Glutamatergic neuron (in vitro differentiated cells): ENCODE measurements around the gene DEPDC1B. TPM values are rescaled to one million over a fixed set of nuclear protein-coding genes. Genes with fewer than 3 reads are reported as not detected.
"Not testable (repeated sequence)": the region's sequence is repeated elsewhere in the genome, so short reads cannot be mapped to it uniquely, and the experiment has no call there.

Experiments used
- DNase-seq: peaks from one replicate; pipeline ENCODE4 v3.0.0; 2022
- H3K27ac Mint-ChIP-seq: one replicate; pipeline ENCODE4 v1.8.0; 2020; ENCODE audit warnings: mild to moderate bottlenecking, mixed read lengths, inconsistent platforms; ENCODE audit not compliant: unreplicated experiment
- H3K27me3 Mint-ChIP-seq: one replicate; pipeline ENCODE4 v1.8.0; 2020; ENCODE audit warnings: mild to moderate bottlenecking, moderate library complexity, mixed read lengths, inconsistent platforms; ENCODE audit not compliant: unreplicated experiment
- H3K36me3 Mint-ChIP-seq: one replicate; pipeline ENCODE4 v1.8.0; 2020; ENCODE audit warnings: mild to moderate bottlenecking, mixed read lengths, inconsistent platforms; ENCODE audit not compliant: unreplicated experiment
- H3K4me1 Mint-ChIP-seq: one replicate; pipeline ENCODE4 v1.8.0; 2020; ENCODE audit warnings: mild to moderate bottlenecking, low read depth, mixed read lengths, inconsistent platforms; ENCODE audit not compliant: unreplicated experiment
- H3K4me3 Mint-ChIP-seq: one replicate; pipeline ENCODE4 v1.8.0; 2020; ENCODE audit warnings: mild to moderate bottlenecking, mixed read lengths, inconsistent platforms; ENCODE audit not compliant: unreplicated experiment
- H3K9me3 Mint-ChIP-seq: one replicate; pipeline ENCODE4 v1.8.0; 2020; ENCODE audit warnings: mild to moderate bottlenecking, moderate library complexity, mixed read lengths, inconsistent platforms; ENCODE audit not compliant: unreplicated experiment
- total RNA-seq: library from RNA; stranded (reverse); fragmentation: NEBNext Ultra II Directional; extraction: Animal tissue kit (Norgen Biotek cat#: 25700); gene quantifications from one replicate; pipeline ENCODE4 v1.2.1, GENCODE V29; 2021; ENCODE audit not compliant: unreplicated experiment
- TF ChIP-seq, protein P1 (sequence below): fragments of 200-600 bp; sonication (generic); IDR thresholded peaks from one replicate; pipeline ENCODE4 v1.5.0; 2021; ENCODE audit not compliant: partially characterized antibody, unreplicated experiment

The DEPDC1B gene
- total RNA-seq, 1 donor from 2014 or later = 8.2 TPM

DNA sequence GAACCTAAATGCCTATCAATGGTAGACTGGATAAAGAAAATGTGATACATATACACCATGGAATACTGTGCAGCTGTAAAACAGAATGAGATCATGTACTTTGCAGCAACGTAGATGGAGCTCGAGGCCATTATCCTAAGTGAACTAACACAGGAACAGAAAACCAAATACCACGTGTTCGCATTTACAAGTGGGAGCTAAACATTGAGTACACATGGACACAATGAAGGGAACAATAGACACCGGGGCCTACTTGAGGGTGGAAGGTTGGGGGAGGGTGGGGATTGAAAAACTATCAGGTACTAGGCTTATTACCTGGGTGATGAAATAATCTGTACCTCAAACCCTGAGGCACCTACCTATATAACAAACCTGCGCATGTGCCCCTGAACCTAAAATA is 22.4 kb upstream of the DEPDC1B start:
- H3K36me3 Mint-ChIP-seq = no peaks in the 10 kb centered on the region
- no peak overlapping the region for H3K4me3 Mint-ChIP-seq
- H3K9me3 Mint-ChIP-seq = no peaks in the 10 kb centered on the region
- DNase-seq = no peak
- H3K4me1 Mint-ChIP-seq = no peaks in the 10 kb centered on the region
- H3K27ac Mint-ChIP-seq = no peak overlapping the region
- no peaks in the 10 kb centered on the region for H3K27me3 Mint-ChIP-seq
- TF ChIP-seq, protein P1, sequence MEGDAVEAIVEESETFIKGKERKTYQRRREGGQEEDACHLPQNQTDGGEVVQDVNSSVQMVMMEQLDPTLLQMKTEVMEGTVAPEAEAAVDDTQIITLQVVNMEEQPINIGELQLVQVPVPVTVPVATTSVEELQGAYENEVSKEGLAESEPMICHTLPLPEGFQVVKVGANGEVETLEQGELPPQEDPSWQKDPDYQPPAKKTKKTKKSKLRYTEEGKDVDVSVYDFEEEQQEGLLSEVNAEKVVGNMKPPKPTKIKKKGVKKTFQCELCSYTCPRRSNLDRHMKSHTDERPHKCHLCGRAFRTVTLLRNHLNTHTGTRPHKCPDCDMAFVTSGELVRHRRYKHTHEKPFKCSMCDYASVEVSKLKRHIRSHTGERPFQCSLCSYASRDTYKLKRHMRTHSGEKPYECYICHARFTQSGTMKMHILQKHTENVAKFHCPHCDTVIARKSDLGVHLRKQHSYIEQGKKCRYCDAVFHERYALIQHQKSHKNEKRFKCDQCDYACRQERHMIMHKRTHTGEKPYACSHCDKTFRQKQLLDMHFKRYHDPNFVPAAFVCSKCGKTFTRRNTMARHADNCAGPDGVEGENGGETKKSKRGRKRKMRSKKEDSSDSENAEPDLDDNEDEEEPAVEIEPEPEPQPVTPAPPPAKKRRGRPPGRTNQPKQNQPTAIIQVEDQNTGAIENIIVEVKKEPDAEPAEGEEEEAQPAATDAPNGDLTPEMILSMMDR = no peak

DNA sequence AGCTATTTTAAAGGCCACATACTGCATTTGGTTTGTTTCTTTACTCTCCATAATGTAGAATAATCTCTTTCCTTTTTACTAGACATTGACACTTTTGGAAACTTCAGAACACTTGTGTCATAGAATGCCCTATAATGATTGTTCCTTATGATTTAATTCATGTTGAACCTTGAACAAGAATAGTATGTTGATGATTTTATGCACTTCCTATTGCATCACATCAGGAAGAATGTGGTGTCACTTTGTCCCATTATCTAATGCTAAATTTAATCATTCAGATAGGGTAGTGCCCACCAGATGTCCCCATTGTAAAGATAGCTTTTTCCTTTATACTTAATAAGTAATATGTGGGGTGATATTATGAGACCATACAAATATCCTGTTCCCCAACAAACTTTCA is 19.4 kb upstream of the DEPDC1B start:
- no peaks in the 10 kb centered on the region for H3K27me3 Mint-ChIP-seq
- DNase-seq = no peak
- no peak overlapping the region for H3K27ac Mint-ChIP-seq
- no peaks in the 10 kb centered on the region for H3K4me1 Mint-ChIP-seq
- TF ChIP-seq, protein P1 = no peak
- peaks cover 2% of the 10 kb centered on the region for H3K36me3 Mint-ChIP-seq
- peaks cover 5% of the 10 kb centered on the region for H3K9me3 Mint-ChIP-seq
- no peak overlapping the region for H3K4me3 Mint-ChIP-seq

DNA sequence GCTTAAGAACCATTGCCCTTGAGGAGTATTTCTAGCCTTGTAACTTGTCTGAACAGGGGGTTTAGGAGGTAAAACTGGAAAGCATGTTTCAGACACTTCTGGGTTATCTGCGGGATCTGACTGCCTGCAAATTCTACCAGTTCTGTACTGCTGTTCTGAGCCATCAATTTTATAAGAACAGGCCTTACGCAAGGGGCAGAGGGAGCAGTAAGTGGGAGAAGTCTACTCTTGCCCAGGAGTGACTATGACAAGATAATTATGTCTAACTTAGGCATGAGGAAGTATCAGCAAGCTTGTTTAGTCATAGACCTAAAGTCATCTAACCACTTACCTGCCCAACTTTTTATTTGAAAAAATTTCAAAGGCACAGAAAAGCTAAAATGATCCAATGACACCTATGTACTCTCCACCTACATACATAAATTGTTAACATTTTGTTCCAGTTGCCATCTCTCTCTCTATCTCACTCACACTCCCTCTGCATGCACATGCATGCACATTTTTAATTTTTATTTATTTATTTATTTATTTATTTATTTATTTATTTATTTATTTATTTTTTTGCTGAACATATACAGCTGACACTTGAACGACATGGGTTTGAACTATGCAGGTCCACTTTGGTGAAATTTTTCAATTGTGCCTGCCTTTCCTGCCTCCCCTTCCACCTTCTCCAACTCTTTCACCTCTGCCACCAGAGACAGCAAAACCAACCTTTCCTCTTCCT is 18.4 kb upstream of the DEPDC1B start:
- H3K4me3 Mint-ChIP-seq = no peak overlapping the region
- H3K4me1 Mint-ChIP-seq = no peaks in the 10 kb centered on the region
- TF ChIP-seq, protein P1 = no peak
- no peak overlapping the region for H3K27ac Mint-ChIP-seq
- H3K27me3 Mint-ChIP-seq = no peaks in the 10 kb centered on the region
- peaks cover 4% of the 10 kb centered on the region for H3K36me3 Mint-ChIP-seq
- DNase-seq = no peak
- peaks cover 7% of the 10 kb centered on the region for H3K9me3 Mint-ChIP-seq

DNA sequence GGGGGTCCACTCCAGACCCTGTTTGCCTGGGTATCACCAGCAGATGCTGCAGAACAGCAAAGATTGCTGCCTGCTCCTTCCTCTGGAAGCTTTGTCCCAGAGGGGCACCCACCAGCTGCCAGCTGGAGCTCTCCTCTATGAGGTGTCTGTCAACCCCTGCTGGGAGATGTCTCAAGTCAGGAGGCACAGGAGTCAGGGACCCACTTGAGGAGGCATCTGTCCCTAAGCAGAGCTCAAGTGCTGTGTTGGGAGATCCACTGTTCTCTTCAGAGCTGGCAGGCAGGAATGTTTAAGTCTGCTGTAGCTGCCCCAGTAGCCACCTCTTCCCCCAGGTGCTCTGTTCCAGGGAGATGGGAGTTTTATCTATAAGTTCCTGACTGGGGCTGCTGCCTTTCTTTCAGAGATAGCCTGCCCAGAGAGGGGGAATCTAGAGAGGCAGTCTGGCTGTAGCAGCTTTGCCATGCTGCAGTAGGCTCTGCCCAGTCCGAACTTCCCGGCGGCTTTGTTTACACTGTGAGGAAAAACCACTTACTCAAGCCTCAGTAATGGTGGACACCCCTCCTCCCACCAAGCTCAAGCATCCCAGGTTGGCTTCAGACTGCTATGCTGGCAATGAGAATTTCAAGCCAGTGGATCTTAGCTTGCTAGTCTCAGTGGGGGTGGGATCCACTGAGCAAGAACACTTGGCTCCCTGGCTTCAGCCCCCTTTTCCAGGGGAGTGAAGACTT is 15.4 kb upstream of the DEPDC1B start:
- H3K27ac Mint-ChIP-seq, DNase-seq, H3K4me1 Mint-ChIP-seq, H3K4me3 Mint-ChIP-seq, H3K36me3 Mint-ChIP-seq, H3K27me3 Mint-ChIP-seq, H3K9me3 Mint-ChIP-seq: not testable (repeated sequence)

DNA sequence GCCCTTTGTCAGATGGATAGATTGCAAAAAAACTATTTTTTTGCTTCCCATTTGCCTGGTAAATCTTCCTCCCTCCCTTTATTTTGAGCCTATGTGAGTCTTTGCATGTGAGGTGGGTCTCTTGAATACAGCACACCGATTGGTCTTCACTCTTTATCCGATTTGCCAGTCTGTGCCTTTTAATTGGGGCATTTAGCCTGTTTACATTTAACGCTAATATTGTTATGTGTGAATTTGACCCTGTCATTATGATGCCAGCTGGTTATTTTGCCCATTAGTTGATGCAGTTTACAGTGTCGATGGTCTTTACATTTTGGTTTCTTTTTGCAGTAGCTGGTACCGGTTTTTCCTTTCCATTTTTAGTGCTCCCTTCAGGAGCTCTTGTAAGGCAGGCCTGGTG is 13.0 kb upstream of the DEPDC1B start:
- Mint-ChIP-seq H3K36me3 (peaks cover 4% of the 10 kb centered on the region), H3K4me3 (no peak overlapping the region), H3K27ac (no peak overlapping the region), H3K4me1 (peaks cover 4% of the 10 kb centered on the region), H3K27me3 (peaks cover 1% of the 10 kb centered on the region), H3K9me3 (peaks cover 10% of the 10 kb centered on the region)
- TF ChIP-seq, protein P1 = no peak
- no peak for DNase-seq

DNA sequence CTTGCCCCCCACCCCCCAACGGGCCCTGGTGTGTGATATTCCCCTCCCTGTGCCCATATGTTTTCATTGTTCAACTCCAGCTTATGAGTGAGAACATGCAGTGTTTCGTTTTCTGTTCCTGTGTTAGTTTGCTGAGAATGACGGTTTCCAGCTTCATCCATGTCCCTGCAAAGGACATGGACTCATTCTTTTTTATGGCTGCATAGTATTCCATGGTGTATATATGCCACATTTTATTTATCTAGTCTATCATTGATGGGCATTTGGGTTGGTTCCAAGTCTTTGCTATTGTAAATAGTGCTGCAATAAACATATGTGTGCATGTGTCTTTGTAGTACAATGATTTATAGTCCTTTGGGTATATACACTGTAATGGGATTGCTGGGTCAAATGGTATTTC is 11.9 kb upstream of the DEPDC1B start:
- not testable (repeated sequence) for H3K4me3 Mint-ChIP-seq, H3K27ac Mint-ChIP-seq, H3K9me3 Mint-ChIP-seq, H3K36me3 Mint-ChIP-seq, H3K27me3 Mint-ChIP-seq, DNase-seq, H3K4me1 Mint-ChIP-seq
